ENCODE measurements around the gene MKI67.

Gene MKI67

GRCh38 chr10:128060341-128061250, 65.6 kb downstream of the MKI67 start:
- Mint-ChIP-seq H3K4me1 (peaks cover 59% of the 10 kb centered on the region), H3K27me3 (no peaks in the 10 kb centered on the region), H3K27ac (no peak overlapping the region), H3K9me3 (no peaks in the 10 kb centered on the region), H3K4me3 (no peak overlapping the region), H3K36me3 (peaks cover 54% of the 10 kb centered on the region)
- CTCF ChIA-PET = interaction anchor here (2.0 to 17.4 kb wide), 4 partner anchors 9 to 28 kb away, joined by 8 to 288 read pairs (median 19); no protein-coding TSS in a partner anchor
- DNase-seq = peak; percentile 17

GRCh38 chr10:128059982-128060293, 66.3 kb downstream of the MKI67 start:
- no peak for DNase-seq
- CTCF ChIA-PET = interaction anchor here (2.0 to 17.4 kb wide), 2 partner anchors 12 to 27 kb away, joined by 8 to 288 read pairs; no protein-coding TSS in a partner anchor
- Mint-ChIP-seq H3K4me3 (no peak overlapping the region), H3K27me3 (no peaks in the 10 kb centered on the region), H3K9me3 (no peaks in the 10 kb centered on the region), H3K27ac (no peak overlapping the region), H3K4me1 (peaks cover 52% of the 10 kb centered on the region), H3K36me3 (peaks cover 55% of the 10 kb centered on the region)

- Mint-ChIP-seq H3K36me3 (peaks cover 54% of the 10 kb centered on the region), H3K27me3 (no peaks in the 10 kb centered on the region), H3K9me3 (no peaks in the 10 kb centered on the region), H3K4me1 (peaks cover 47% of the 10 kb centered on the region), H3K4me3 (no peak overlapping the region), H3K27ac (no peak overlapping the region)
- CTCF ChIA-PET = interaction anchor here (0.8 to 17.4 kb wide), 5 partner anchors 10 to 343 kb away, joined by 3 to 288 read pairs (median 3); no protein-coding TSS in a partner anchor
- peak; percentile 18 for DNase-seq
These were observed 66.8 kb downstream of the MKI67 start for GRCh38 chr10:128059266-128059981.

- CTCF ChIA-PET = interaction anchor here (0.8 to 17.4 kb wide), 5 partner anchors 10 to 343 kb away, joined by 3 to 288 read pairs (median 3); no protein-coding TSS in a partner anchor
- no peak overlapping the region for H3K27ac Mint-ChIP-seq
- no peak overlapping the region for H3K4me3 Mint-ChIP-seq
- peaks cover 56% of the 10 kb centered on the region for H3K36me3 Mint-ChIP-seq
- no peaks in the 10 kb centered on the region for H3K27me3 Mint-ChIP-seq
- H3K9me3 Mint-ChIP-seq = no peaks in the 10 kb centered on the region
- peaks cover 40% of the 10 kb centered on the region for H3K4me1 Mint-ChIP-seq
- DNase-seq = peak; percentile 11
These were observed 67.5 kb downstream of the MKI67 start for GRCh38 chr10:128058750-128059134.

DNA sequence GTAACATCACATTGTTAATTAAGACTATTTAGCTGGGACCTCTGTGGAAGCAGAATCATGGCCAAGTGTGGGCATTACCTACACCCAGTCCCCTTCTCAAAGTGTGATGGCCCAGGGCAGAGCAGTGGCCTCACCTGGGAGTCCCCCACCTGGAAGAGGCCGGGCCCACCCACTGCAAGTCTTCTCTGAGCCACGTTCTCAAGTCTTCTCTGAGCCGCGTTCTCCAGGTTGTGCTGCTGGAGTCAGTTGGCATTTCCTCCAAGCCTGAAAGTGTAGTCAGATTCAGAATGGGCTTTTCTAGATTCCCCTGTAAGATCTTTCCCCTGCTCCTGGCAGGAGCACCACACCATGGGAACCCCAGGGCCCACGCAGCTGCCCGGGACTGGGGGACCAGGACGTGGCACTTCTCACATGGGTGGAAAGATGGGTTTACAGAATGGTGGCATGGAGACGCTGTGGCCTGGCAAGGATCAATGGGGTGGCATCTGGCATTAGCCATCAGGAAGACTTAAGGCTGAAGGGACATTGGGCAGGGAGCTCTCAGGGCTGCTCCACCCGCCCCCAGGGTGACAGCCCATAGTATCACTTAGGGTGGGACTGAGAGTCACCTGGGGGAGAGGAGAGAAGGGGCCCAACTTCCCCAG, 68.0 kb downstream of the MKI67 start:
- H3K36me3 Mint-ChIP-seq = peaks cover 53% of the 10 kb centered on the region
- CTCF ChIA-PET = interaction anchor here (0.9 to 17.4 kb wide), 2 partner anchors 11 to 25 kb away, joined by 3 to 288 read pairs; no protein-coding TSS in a partner anchor
- no peak overlapping the region for H3K4me3 Mint-ChIP-seq
- peaks cover 35% of the 10 kb centered on the region for H3K4me1 Mint-ChIP-seq
- H3K9me3 Mint-ChIP-seq = no peaks in the 10 kb centered on the region
- no peak for DNase-seq
- no peaks in the 10 kb centered on the region for H3K27me3 Mint-ChIP-seq
- no peak overlapping the region for H3K27ac Mint-ChIP-seq

DNA sequence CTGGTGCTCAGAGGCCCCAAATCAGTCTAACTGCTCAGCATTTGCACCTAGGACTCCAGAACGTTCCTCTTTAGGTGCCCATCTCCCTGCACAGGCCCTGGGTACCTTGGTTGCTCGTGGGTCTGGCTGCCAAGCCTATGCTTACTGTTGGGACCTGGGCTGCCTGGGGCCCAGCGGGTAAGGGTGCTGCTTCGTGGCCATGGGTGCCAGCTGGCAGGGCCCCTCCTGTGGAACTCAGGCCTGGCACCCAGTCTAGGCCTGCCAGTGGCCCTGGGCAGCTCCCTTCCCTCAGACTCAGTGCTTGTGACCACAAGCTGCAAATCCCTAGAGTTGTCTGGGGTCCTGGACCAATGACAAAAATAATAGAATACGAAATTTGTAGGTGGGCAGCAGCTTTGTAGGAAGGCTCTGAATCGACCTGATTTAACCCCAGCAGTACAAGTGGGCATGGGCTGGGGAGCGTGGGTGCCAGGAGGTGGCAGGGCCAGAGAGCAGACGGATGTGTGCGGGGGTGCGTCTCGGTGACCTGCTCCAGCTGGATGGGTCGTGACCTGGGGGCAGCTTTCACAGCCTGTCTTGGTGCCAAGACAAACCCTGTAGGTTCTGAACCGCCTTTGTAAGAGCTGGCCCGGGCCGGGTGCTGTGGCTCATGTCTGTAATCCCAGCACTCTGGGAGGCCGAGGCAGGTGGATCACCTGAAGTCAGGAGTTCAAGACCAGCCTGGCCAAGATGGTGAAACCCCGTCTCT, 69.7 kb downstream of the MKI67 start:
- peaks cover 27% of the 10 kb centered on the region for H3K4me1 Mint-ChIP-seq
- no peak overlapping the region for H3K27ac Mint-ChIP-seq
- no peaks in the 10 kb centered on the region for H3K27me3 Mint-ChIP-seq
- H3K36me3 Mint-ChIP-seq = peaks cover 56% of the 10 kb centered on the region
- H3K4me3 Mint-ChIP-seq = no peak overlapping the region
- H3K9me3 Mint-ChIP-seq = no peaks in the 10 kb centered on the region
- no peak for DNase-seq
- CTCF ChIA-PET = interaction anchor here (1.7 kb wide), 1 partner anchor 13 kb away, joined by 5 read pairs; no protein-coding TSS in a partner anchor

GRCh38 chr10:128055061-128055868, 71.0 kb downstream of the MKI67 start:
- CTCF ChIA-PET = interaction anchor here (1.0 to 1.1 kb wide), 2 partner anchors 14 to 18 kb away, joined by 3 read pairs; no protein-coding TSS in a partner anchor
- DNase-seq = no peak
- Mint-ChIP-seq H3K4me3 (no peak overlapping the region), H3K36me3 (peaks cover 63% of the 10 kb centered on the region), H3K27me3 (no peaks in the 10 kb centered on the region), H3K9me3 (no peaks in the 10 kb centered on the region), H3K27ac (no peak overlapping the region), H3K4me1 (peaks cover 32% of the 10 kb centered on the region)

DNA sequence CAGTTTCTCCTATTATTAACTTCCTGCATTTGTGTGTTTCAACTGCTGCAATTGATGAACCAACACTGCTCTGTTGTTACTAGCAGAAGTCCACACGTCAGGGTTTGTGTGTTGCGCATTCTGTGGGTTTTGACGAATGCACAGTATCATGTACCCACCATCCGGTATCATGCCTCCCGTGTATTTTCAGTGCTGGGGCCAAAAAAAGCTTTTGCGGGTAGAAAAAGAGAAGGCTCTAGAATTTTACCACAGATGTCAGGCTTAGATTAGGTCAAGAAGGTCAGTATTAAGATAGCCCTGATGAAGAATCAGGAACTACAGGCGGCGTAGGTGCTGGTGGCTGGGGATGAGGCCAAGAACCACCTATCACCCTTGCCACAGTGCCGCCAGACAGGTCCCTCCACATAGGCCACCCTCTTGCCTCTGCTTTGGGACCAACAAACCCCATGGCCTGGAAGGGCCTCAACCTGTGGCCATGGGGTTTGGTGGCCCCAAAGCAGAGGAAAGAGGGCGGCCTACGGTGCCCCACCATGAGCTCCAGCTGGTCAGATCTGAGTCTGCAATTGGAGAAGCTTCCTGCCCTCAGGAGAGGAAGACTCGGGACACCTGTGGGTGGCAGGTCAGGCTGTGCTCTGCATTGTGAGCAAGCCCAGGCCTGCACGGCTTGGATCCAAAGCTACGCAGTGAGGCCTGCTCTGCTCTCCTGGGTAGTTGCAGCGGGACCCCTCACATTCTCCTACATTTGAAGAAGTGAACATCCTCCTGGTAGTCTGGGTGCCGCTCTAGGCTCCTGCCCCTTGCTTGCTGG, 71.9 kb downstream of the MKI67 start:
- no peaks in the 10 kb centered on the region for H3K27me3 Mint-ChIP-seq
- no peaks in the 10 kb centered on the region for H3K9me3 Mint-ChIP-seq
- no peak overlapping the region for H3K27ac Mint-ChIP-seq
- CTCF ChIA-PET = interaction anchor here (1.0 to 1.9 kb wide), 3 partner anchors 15 to 19 kb away, joined by 3 to 5 read pairs (median 3); no protein-coding TSS in a partner anchor
- DNase-seq = no peak
- no peak overlapping the region for H3K4me3 Mint-ChIP-seq
- peaks cover 64% of the 10 kb centered on the region for H3K36me3 Mint-ChIP-seq
- peaks cover 36% of the 10 kb centered on the region for H3K4me1 Mint-ChIP-seq

- Mint-ChIP-seq H3K36me3 (peaks cover 68% of the 10 kb centered on the region), H3K9me3 (no peaks in the 10 kb centered on the region), H3K4me1 (peaks cover 44% of the 10 kb centered on the region), H3K27ac (no peak overlapping the region), H3K4me3 (no peak overlapping the region), H3K27me3 (no peaks in the 10 kb centered on the region)
- no peak for DNase-seq
- CTCF ChIA-PET = interaction anchor here (1.0 to 3.3 kb wide), 3 partner anchors 9 to 18 kb away, joined by 3 to 13 read pairs (median 5); no protein-coding TSS in a partner anchor
These were observed 72.9 kb downstream of the MKI67 start for GRCh38 chr10:128053356-128053755.

DNA sequence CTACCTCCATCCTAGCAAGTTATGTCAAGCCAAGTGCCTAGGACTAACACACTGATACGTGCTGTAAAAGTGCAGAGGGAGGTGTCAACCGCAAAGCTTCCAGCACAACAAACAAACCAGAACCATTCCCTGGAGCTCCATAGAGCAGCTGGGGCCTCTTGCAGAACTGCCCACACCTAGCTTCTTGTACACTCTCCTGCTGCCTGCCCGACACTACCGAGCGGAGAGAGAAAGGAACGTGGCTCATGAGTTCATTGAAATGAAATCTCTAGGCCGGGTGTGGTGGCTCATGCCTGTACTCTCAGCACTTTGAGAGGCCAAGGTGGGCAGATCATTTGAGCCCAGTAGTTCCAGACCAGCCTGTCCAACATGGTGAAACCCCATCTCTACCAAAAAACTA, 73.5 kb downstream of the MKI67 start:
- peaks cover 48% of the 10 kb centered on the region for H3K4me1 Mint-ChIP-seq
- H3K36me3 Mint-ChIP-seq = peaks cover 64% of the 10 kb centered on the region
- no peak overlapping the region for H3K4me3 Mint-ChIP-seq
- CTCF ChIA-PET = interaction anchor here (1.0 to 3.3 kb wide), 4 partner anchors 10 to 20 kb away, joined by 3 to 13 read pairs (median 4); no protein-coding TSS in a partner anchor
- no peaks in the 10 kb centered on the region for H3K9me3 Mint-ChIP-seq
- DNase-seq = no peak
- H3K27me3 Mint-ChIP-seq = no peaks in the 10 kb centered on the region
- no peak overlapping the region for H3K27ac Mint-ChIP-seq

DNA sequence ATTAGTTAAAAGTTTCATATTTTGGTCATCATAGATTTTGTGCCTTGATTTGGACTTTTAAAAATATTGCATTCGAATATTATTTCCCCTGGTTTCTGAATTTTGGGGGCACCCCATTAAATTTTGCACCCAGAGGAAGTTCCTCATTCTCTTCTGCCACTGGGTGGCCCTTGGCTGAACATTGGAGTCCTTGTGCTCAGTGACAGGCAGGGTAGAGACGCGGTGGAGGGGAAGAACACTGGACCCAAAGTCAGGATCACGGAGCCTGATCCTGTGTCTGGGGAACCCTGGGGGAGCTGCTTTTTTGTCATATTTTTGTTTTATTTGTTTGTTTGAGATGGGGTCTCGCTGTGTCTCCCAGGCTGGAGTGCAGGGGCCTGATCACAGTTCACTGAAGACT, 74.7 kb downstream of the MKI67 start:
- Mint-ChIP-seq H3K27me3 (no peaks in the 10 kb centered on the region), H3K4me3 (no peak overlapping the region), H3K27ac (no peak overlapping the region), H3K4me1 (peaks cover 55% of the 10 kb centered on the region), H3K9me3 (no peaks in the 10 kb centered on the region), H3K36me3 (peaks cover 59% of the 10 kb centered on the region)
- CTCF ChIA-PET = interaction anchor here (1.2 to 3.3 kb wide), 3 partner anchors 11 to 18 kb away, joined by 3 to 13 read pairs (median 3); no protein-coding TSS in a partner anchor
- no peak for DNase-seq

DNA sequence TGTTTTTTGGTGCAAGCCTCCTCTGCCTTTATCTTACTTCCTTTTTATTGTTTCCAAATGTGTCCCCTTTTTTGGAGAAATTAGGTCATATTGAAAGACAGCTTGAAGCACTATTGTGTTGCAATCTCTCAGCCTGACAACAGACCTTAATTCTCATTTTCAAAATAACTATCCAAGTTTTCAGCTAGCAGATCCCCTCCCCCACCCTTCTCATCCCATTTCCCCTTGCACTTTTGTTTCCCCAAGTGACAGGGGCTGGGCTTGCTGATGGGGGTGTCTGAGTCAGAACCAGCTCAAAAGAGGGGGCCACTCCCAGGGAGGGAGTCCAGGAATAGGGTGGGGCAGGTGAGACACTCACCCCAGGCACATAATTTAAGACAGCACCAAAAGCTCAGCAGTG, 75.3 kb downstream of the MKI67 start:
- no peak for DNase-seq
- H3K27me3 Mint-ChIP-seq = no peaks in the 10 kb centered on the region
- CTCF ChIA-PET = interaction anchor here (1.2 to 3.3 kb wide), 2 partner anchors 10 to 12 kb away, joined by 3 to 13 read pairs; no protein-coding TSS in a partner anchor
- H3K27ac Mint-ChIP-seq = no peak overlapping the region
- peaks cover 61% of the 10 kb centered on the region for H3K4me1 Mint-ChIP-seq
- H3K9me3 Mint-ChIP-seq = no peaks in the 10 kb centered on the region
- H3K4me3 Mint-ChIP-seq = no peak overlapping the region
- H3K36me3 Mint-ChIP-seq = peaks cover 55% of the 10 kb centered on the region
